NB4 (cell line): ENCODE data around the gene GXYLT2.

Source experiments
- CTCF ChIP-seq: IDR thresholded peaks from one replicate; pipeline ENCODE4 v1.5.1; 2012; ENCODE audit warnings: low read depth, low read length
- POLR2A ChIP-seq: IDR thresholded peaks from 2 replicates; pipeline ENCODE4 v1.6.1; 2011; ENCODE audit warnings: mild to moderate bottlenecking; ENCODE audit not compliant: insufficient read length; ENCODE audit errors: extremely low read depth

GRCh38 chr3:72962317-72962716 is 74.5 kb downstream of the GXYLT2 start:
- TF ChIP-seq CTCF (no peak), POLR2A (no peak)
